GM10847 (cell line): ENCODE data around the gene GOSR2.

Source experiments
- POLR2A ChIP-seq: IDR thresholded peaks from 2 replicates; pipeline ENCODE4 v1.6.1; 2011; ENCODE audit not compliant: insufficient read length; ENCODE audit errors: extremely low read depth

Gene GOSR2

GRCh38 chr17:46887717-46888116 is 35.2 kb upstream of the GOSR2 start:
- TF ChIP-seq POLR2A = no peak

GRCh38 chr17:46888727-46889126 is 34.2 kb upstream of the GOSR2 start:
- no peak for TF ChIP-seq POLR2A

GRCh38 chr17:46889519-46889918 is 33.4 kb upstream of the GOSR2 start:
- no peak for TF ChIP-seq POLR2A

GRCh38 chr17:46889992-46890564 is 32.9 kb upstream of the GOSR2 start:
- TF ChIP-seq POLR2A = no peak

GRCh38 chr17:46890638-46891037 is 32.3 kb upstream of the GOSR2 start:
- no peak for TF ChIP-seq POLR2A

- TF ChIP-seq POLR2A = no peak
These were observed 30.7 kb upstream of the GOSR2 start for GRCh38 chr17:46892192-46892703.

- TF ChIP-seq POLR2A = no peak
These were observed 28.9 kb upstream of the GOSR2 start for GRCh38 chr17:46894024-46894423.

- TF ChIP-seq POLR2A = no peak
These were observed 28.3 kb upstream of the GOSR2 start for GRCh38 chr17:46894476-46895151.

GRCh38 chr17:46895171-46895570 is 27.8 kb upstream of the GOSR2 start:
- no peak for TF ChIP-seq POLR2A

GRCh38 chr17:46896991-46897390 is 26.0 kb upstream of the GOSR2 start:
- no peak for TF ChIP-seq POLR2A

GRCh38 chr17:46898364-46898763 is 24.6 kb upstream of the GOSR2 start:
- no peak for TF ChIP-seq POLR2A

- no peak for TF ChIP-seq POLR2A
These were observed 24.1 kb upstream of the GOSR2 start for GRCh38 chr17:46898860-46899259.

- no peak for TF ChIP-seq POLR2A
These were observed 21.7 kb upstream of the GOSR2 start for GRCh38 chr17:46901291-46901690.

GRCh38 chr17:46903762-46904672 is 18.9 kb upstream of the GOSR2 start:
- no peak for TF ChIP-seq POLR2A

GRCh38 chr17:46908068-46908737 is 14.8 kb upstream of the GOSR2 start:
- no peak for TF ChIP-seq POLR2A

GRCh38 chr17:46910179-46910927 is 12.6 kb upstream of the GOSR2 start:
- TF ChIP-seq POLR2A = no peak
